ENCODE measurements around the gene DIAPH3. TPM values are rescaled to one million over a fixed set of nuclear protein-coding genes. Genes with fewer than 3 reads are reported as not detected.

DIAPH3 gene
- total RNA-seq, 1 experiment from 2014 or later = 27.6 TPM

DNA sequence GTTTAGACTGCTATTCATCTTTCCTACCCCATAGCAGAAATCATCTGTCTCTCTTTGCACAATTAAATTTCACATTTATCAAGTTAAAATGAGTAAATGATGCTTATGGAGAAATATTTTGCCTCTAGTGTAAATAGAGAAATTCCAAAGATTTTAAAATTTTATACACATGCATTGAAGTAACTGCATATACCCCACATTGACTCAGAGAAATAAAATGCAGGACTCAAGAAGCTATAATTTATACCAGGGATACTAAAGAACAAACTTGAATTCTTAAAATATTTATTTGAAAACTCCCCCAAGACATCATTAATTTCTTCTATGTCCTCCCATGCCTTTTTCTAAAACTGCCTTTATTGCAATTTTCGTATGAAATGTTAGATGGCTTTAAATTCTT is 165.8 kb downstream of the DIAPH3 start:
- CTCF ChIA-PET = no interaction called here
- TF ChIP-seq GABPB1 (CRISPR knock-in tag; IDR thresholded peaks at IDR 0.05) (no peak), FOXK1 (CRISPR knock-in tag; IDR thresholded peaks at IDR 0.05) (no peak)
- Mint-ChIP-seq H3K27me3 (ENCODE audit: low read depth) (no peaks in the 10 kb centered on the region), H3K36me3 (no peaks in the 10 kb centered on the region), H3K4me3 (no peak overlapping the region), H3K27ac (no peak overlapping the region), H3K9me3 (no peaks in the 10 kb centered on the region), H3K4me1 (peaks cover 4% of the 10 kb centered on the region; the same call in 1 of the 2 replicates)
- POLR2A ChIA-PET = no interaction called here
- no peak for DNase-seq (ENCODE audit: low spot score)
- ATAC-seq = no peak

DNA sequence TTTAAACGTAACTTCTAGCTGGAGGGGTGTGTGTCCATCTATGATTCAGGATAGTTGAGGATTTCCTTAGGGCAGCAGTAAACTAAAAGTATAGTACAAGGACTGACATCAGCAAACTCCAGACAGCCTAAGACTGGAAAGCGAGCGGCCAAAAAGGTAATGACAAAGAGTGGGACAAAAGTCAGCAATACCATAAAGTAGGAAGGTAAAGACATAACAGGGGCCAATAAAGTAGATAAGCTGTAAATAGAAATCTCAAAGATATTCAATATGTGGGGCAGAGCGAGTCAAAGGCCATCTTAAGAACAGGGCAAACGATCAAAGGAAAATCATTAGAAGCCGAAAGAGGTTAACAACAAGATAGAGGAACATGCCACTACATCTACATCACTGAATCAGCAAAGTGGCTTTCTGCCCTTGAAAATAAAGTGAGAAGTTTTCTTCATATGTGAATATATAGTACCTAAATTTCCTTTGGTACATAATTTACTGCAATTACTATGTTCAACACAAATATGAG is 167.2 kb downstream of the DIAPH3 start:
- ATAC-seq (no peak), DNase-seq (ENCODE audit: low spot score) (no peak)
- POLR2A ChIA-PET = no interaction called here
- H3K36me3 Mint-ChIP-seq = no peaks in the 10 kb centered on the region
- TF ChIP-seq FOXJ3 (CRISPR knock-in tag; IDR thresholded peaks at IDR 0.05; ENCODE audit: borderline replicate concordance) (no peak), IRF2 (CRISPR knock-in tag; IDR thresholded peaks at IDR 0.05; ENCODE audit: borderline replicate concordance, low read depth) (no peak), ZNF396 (CRISPR knock-in tag; IDR thresholded peaks at IDR 0.05; ENCODE audit: borderline replicate concordance) (no peak), SMAD3 (CRISPR knock-in tag; IDR thresholded peaks at IDR 0.05; ENCODE audit: borderline replicate concordance) (no peak), TEAD4 (CRISPR knock-in tag; IDR thresholded peaks at IDR 0.05) (no peak), ZNF219 (CRISPR knock-in tag; IDR thresholded peaks at IDR 0.05; ENCODE audit: borderline replicate concordance) (no peak), HMGA2 (CRISPR knock-in tag; IDR thresholded peaks at IDR 0.05) (no peak), JUN (CRISPR knock-in tag; IDR thresholded peaks at IDR 0.05) (no peak)
- TF ChIP-seq, protein P1, sequence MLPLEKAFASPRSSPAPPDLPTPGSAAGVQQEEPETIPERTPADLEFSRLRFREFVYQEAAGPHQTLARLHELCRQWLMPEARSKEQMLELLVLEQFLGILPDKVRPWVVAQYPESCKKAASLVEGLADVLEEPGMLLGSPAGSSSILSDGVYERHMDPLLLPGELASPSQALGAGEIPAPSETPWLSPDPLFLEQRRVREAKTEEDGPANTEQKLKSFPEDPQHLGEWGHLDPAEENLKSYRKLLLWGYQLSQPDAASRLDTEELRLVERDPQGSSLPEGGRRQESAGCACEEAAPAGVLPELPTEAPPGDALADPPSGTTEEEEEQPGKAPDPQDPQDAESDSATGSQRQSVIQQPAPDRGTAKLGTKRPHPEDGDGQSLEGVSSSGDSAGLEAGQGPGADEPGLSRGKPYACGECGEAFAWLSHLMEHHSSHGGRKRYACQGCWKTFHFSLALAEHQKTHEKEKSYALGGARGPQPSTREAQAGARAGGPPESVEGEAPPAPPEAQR (CRISPR knock-in tag; IDR thresholded peaks at IDR 0.05) = no peak
- TF ChIP-seq, protein P2, sequence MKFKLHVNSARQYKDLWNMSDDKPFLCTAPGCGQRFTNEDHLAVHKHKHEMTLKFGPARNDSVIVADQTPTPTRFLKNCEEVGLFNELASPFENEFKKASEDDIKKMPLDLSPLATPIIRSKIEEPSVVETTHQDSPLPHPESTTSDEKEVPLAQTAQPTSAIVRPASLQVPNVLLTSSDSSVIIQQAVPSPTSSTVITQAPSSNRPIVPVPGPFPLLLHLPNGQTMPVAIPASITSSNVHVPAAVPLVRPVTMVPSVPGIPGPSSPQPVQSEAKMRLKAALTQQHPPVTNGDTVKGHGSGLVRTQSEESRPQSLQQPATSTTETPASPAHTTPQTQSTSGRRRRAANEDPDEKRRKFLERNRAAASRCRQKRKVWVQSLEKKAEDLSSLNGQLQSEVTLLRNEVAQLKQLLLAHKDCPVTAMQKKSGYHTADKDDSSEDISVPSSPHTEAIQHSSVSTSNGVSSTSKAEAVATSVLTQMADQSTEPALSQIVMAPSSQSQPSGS (CRISPR knock-in tag; IDR thresholded peaks at IDR 0.05; ENCODE audit: borderline replicate concordance, low read depth) = no peak
- H3K4me1 Mint-ChIP-seq = peaks cover 5% of the 10 kb centered on the region
- H3K27me3 Mint-ChIP-seq (ENCODE audit: low read depth) = no peaks in the 10 kb centered on the region
- CTCF ChIA-PET = no interaction called here
- H3K4me3 Mint-ChIP-seq = no peak overlapping the region
- H3K9me3 Mint-ChIP-seq = no peaks in the 10 kb centered on the region
- no peak overlapping the region for H3K27ac Mint-ChIP-seq

DNA sequence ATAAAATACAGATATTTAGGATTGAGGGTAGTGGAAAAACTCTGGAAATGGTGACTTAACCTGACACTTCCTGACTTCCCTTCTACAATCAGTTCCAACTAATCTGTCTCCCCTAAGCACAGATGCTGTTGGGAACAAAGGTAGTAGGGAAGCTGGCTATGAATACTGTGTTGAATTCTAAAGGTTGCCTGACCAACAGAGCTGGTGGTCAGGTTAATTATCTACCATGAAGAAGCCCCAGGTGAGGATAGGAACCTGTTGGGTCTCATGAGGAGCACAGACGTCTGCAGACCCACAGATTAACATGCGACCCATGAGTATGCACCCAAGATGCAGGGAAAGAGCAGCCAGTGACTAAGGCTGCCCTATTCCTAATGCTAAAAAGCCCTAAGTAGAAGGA is 172.3 kb downstream of the DIAPH3 start:
- Mint-ChIP-seq H3K27ac (peak overlapping the region; percentile 66), H3K9me3 (peaks cover 4% of the 10 kb centered on the region), H3K27me3 (ENCODE audit: low read depth) (no peaks in the 10 kb centered on the region), H3K4me3 (no peak overlapping the region), H3K4me1 (peaks cover 15% of the 10 kb centered on the region), H3K36me3 (peaks cover 4% of the 10 kb centered on the region)
- POLR2A ChIA-PET = no interaction called here
- ATAC-seq (peak; percentile 87), DNase-seq (ENCODE audit: low spot score) (no peak)
- CTCF ChIA-PET = no interaction called here
- no peak for TF ChIP-seq MYBL2 (CRISPR knock-in tag; IDR thresholded peaks at IDR 0.05)
- TF ChIP-seq SMAD3 (CRISPR knock-in tag; IDR thresholded peaks at IDR 0.05; ENCODE audit: borderline replicate concordance) = no peak
- TF ChIP-seq, protein P3, sequence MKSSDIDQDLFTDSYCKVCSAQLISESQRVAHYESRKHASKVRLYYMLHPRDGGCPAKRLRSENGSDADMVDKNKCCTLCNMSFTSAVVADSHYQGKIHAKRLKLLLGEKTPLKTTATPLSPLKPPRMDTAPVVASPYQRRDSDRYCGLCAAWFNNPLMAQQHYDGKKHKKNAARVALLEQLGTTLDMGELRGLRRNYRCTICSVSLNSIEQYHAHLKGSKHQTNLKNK (CRISPR knock-in tag; IDR thresholded peaks at IDR 0.05) = no peak
- TF ChIP-seq ZNF423 (CRISPR knock-in tag; IDR thresholded peaks at IDR 0.05) = no peak
- TF ChIP-seq ZNF138 (CRISPR knock-in tag; conservative IDR thresholded peaks at IDR 0.05) = no peak
- TF ChIP-seq, protein P4, sequence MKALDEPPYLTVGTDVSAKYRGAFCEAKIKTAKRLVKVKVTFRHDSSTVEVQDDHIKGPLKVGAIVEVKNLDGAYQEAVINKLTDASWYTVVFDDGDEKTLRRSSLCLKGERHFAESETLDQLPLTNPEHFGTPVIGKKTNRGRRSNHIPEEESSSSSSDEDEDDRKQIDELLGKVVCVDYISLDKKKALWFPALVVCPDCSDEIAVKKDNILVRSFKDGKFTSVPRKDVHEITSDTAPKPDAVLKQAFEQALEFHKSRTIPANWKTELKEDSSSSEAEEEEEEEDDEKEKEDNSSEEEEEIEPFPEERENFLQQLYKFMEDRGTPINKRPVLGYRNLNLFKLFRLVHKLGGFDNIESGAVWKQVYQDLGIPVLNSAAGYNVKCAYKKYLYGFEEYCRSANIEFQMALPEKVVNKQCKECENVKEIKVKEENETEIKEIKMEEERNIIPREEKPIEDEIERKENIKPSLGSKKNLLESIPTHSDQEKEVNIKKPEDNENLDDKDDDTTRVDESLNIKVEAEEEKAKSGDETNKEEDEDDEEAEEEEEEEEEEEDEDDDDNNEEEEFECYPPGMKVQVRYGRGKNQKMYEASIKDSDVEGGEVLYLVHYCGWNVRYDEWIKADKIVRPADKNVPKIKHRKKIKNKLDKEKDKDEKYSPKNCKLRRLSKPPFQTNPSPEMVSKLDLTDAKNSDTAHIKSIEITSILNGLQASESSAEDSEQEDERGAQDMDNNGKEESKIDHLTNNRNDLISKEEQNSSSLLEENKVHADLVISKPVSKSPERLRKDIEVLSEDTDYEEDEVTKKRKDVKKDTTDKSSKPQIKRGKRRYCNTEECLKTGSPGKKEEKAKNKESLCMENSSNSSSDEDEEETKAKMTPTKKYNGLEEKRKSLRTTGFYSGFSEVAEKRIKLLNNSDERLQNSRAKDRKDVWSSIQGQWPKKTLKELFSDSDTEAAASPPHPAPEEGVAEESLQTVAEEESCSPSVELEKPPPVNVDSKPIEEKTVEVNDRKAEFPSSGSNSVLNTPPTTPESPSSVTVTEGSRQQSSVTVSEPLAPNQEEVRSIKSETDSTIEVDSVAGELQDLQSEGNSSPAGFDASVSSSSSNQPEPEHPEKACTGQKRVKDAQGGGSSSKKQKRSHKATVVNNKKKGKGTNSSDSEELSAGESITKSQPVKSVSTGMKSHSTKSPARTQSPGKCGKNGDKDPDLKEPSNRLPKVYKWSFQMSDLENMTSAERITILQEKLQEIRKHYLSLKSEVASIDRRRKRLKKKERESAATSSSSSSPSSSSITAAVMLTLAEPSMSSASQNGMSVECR (CRISPR knock-in tag; IDR thresholded peaks at IDR 0.05; ENCODE audit: borderline replicate concordance) = no peak
- TF ChIP-seq GRHL2 (CRISPR knock-in tag; IDR thresholded peaks at IDR 0.05; ENCODE audit: insufficient replicate concordance, severe bottlenecking) = no peak
- TF ChIP-seq, protein P5, sequence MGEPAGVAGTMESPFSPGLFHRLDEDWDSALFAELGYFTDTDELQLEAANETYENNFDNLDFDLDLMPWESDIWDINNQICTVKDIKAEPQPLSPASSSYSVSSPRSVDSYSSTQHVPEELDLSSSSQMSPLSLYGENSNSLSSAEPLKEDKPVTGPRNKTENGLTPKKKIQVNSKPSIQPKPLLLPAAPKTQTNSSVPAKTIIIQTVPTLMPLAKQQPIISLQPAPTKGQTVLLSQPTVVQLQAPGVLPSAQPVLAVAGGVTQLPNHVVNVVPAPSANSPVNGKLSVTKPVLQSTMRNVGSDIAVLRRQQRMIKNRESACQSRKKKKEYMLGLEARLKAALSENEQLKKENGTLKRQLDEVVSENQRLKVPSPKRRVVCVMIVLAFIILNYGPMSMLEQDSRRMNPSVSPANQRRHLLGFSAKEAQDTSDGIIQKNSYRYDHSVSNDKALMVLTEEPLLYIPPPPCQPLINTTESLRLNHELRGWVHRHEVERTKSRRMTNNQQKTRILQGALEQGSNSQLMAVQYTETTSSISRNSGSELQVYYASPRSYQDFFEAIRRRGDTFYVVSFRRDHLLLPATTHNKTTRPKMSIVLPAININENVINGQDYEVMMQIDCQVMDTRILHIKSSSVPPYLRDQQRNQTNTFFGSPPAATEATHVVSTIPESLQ (CRISPR knock-in tag; IDR thresholded peaks at IDR 0.05) = no peak
- no peak for TF ChIP-seq ATF1 (CRISPR knock-in tag; IDR thresholded peaks at IDR 0.05)

Data from WTC11 (cell line).